Panc1 (cell line): ENCODE measurements around the gene ACTR3. TPM values are rescaled to one million over a fixed set of nuclear protein-coding genes. Genes with fewer than 3 reads are reported as not detected.

Experiments used
- ATAC-seq: fragments of 200-7000 bp; cut with Tn5 transposase; 2 replicates; pipeline ENCODE4 v1.9.1; 2020; ENCODE audit warnings: mild to moderate bottlenecking, moderate library complexity
- BruUV-seq: library from RNA; stranded (reverse); fragments of 400-500 nt; replicated peaks from 2 replicates; lab custom pipeline; 2021; lab: Mats Ljungman, UMichigan
- CTCF ChIA-PET: fragments of 300-600 bp; sonication (Branson Sonifier 250); formaldehyde crosslinking; loops from one replicate; lab custom pipeline; 2022; ENCODE audit warnings: antibody characterized with exemption; lab: Charles Lee
- POLR2A ChIA-PET: fragments of 300-600 bp; sonication (Branson Sonifier 250); formaldehyde crosslinking; loops from one replicate; lab custom pipeline; 2022; ENCODE audit warnings: antibody characterized with exemption; lab: Charles Lee
- DNase-seq: peaks from one replicate; pipeline ENCODE4 v3.0.0-alpha.2; 2010; ENCODE audit warnings: low read depth, low spot score
- H3K27ac ChIP-seq: 2 replicates; pipeline ENCODE4 v1.5.1; 2011; ENCODE audit warnings: mild to moderate bottlenecking, low read length, inconsistent platforms
- H3K27me3 ChIP-seq: fragments of 200-500 bp; sonication (Bioruptor generic); 2 replicates; pipeline ENCODE4 v1.6.0; 2014; ENCODE audit warnings: low read length, inconsistent platforms; ENCODE audit not compliant: control insufficient read depth, insufficient read depth
- H3K36me3 ChIP-seq: fragments of 200-500 bp; sonication (Bioruptor generic); 2 replicates; pipeline ENCODE4 v1.5.1; 2014; ENCODE audit warnings: inconsistent platforms, mild to moderate bottlenecking, low read length, moderate library complexity; ENCODE audit not compliant: control insufficient read depth, insufficient read depth
- H3K4me1 ChIP-seq: 2 replicates; pipeline ENCODE4 v1.5.1; 2011; ENCODE audit warnings: inconsistent platforms, mild to moderate bottlenecking, low read length, moderate library complexity; ENCODE audit not compliant: control insufficient read depth, insufficient read depth
- H3K4me3 ChIP-seq, 2 experiments: 2 replicates each; pipeline ENCODE4 v1.5.1; 2011 to 2012; ENCODE audit warnings: low read depth in 2 of 2, low read length in 2 of 2, mild to moderate bottlenecking in 2 of 2, inconsistent platforms in 1 of 2, moderate library complexity in 1 of 2
- H3K9me3 ChIP-seq: fragments of 200-500 bp; sonication (Bioruptor generic); 2 replicates; pipeline ENCODE4 v1.5.1; 2014; ENCODE audit warnings: low read depth, mild to moderate bottlenecking, inconsistent platforms, low read length, moderate library complexity; ENCODE audit not compliant: control insufficient read depth, insufficient read depth
- POLR2AphosphoS5 ChIP-seq: IDR thresholded peaks from 2 replicates; pipeline ENCODE4 v1.6.1; 2012; ENCODE audit warnings: mild to moderate bottlenecking, low read depth, low read length, moderate library complexity
- SIN3A ChIP-seq: IDR thresholded peaks from 2 replicates; pipeline ENCODE4 v1.6.1; 2012; ENCODE audit warnings: low read depth, mild to moderate bottlenecking, low read length, moderate library complexity, borderline replicate concordance; ENCODE audit not compliant: insufficient read depth
- TCF7L2 ChIP-seq: IDR thresholded peaks from 2 replicates; pipeline ENCODE4 v1.6.1; 2011; ENCODE audit warnings: mild to moderate bottlenecking, low read depth, low read length, inconsistent platforms
- in situ Hi-C: cut with HindIII; loops from 2 replicates; pipeline ENCODE4 v1.10.0; 2016; ENCODE audit warnings: low sequenced_read_pairs, low pct_unique_long_range_greater_than_20kb
- intact Hi-C: fragments of 100-400 bp; cut with micrococcal nuclease; formaldehyde crosslinking; loops from one replicate; pipeline ENCODE4 v1.10.0; 2022; ENCODE audit not compliant: unreplicated experiment
- total RNA-seq: library from RNA; stranded (reverse); gene quantifications from one replicate; pipeline ENCODE4 v1.2.1, GENCODE V29; 2021; ENCODE audit not compliant: unreplicated experiment
- TF ChIP-seq, protein P1 (sequence below): fragments of 450-650 bp; IDR thresholded peaks from 2 replicates; pipeline ENCODE4 v1.5.1; 2017; ENCODE audit warnings: mild to moderate bottlenecking
- TF ChIP-seq, protein P2 (sequence below), 2 experiments: IDR thresholded peaks; 2 replicates each; pipeline ENCODE4 v1.6.1; 2011 to 2012; ENCODE audit warnings: low read depth in 2 of 2, control low read depth in 1 of 2, low read length in 1 of 2, mild to moderate bottlenecking in 1 of 2, moderate library complexity in 1 of 2; ENCODE audit not compliant: insufficient read depth in 1 of 2

Gene ACTR3
- total RNA-seq, 1 experiment from 2014 or later: 347 TPM

DNA sequence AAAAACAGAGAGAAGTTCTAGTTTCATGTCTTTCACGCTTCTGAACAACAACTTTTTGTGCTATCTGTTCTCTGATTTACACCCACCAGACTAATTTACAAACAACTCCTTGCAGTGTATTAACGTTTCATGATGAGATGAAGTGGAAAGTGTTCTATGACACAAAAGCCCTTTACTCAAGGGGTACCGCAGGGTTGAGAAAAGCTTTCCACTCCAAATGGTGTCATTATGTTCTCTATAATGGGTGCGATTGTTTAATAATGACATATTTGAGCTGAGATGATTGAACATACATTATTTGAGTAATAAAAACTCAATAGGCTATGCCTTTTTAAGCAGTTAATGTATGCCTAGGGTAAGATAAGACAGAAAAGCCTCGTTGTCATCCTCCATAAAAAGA, 76.3 kb downstream of the ACTR3 start:
- no peak for TF ChIP-seq POLR2AphosphoS5
- TF ChIP-seq, protein P1, sequence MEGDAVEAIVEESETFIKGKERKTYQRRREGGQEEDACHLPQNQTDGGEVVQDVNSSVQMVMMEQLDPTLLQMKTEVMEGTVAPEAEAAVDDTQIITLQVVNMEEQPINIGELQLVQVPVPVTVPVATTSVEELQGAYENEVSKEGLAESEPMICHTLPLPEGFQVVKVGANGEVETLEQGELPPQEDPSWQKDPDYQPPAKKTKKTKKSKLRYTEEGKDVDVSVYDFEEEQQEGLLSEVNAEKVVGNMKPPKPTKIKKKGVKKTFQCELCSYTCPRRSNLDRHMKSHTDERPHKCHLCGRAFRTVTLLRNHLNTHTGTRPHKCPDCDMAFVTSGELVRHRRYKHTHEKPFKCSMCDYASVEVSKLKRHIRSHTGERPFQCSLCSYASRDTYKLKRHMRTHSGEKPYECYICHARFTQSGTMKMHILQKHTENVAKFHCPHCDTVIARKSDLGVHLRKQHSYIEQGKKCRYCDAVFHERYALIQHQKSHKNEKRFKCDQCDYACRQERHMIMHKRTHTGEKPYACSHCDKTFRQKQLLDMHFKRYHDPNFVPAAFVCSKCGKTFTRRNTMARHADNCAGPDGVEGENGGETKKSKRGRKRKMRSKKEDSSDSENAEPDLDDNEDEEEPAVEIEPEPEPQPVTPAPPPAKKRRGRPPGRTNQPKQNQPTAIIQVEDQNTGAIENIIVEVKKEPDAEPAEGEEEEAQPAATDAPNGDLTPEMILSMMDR: no peak
- TF ChIP-seq TCF7L2: no peak
- no peak for TF ChIP-seq SIN3A
- TF ChIP-seq, protein P2, sequence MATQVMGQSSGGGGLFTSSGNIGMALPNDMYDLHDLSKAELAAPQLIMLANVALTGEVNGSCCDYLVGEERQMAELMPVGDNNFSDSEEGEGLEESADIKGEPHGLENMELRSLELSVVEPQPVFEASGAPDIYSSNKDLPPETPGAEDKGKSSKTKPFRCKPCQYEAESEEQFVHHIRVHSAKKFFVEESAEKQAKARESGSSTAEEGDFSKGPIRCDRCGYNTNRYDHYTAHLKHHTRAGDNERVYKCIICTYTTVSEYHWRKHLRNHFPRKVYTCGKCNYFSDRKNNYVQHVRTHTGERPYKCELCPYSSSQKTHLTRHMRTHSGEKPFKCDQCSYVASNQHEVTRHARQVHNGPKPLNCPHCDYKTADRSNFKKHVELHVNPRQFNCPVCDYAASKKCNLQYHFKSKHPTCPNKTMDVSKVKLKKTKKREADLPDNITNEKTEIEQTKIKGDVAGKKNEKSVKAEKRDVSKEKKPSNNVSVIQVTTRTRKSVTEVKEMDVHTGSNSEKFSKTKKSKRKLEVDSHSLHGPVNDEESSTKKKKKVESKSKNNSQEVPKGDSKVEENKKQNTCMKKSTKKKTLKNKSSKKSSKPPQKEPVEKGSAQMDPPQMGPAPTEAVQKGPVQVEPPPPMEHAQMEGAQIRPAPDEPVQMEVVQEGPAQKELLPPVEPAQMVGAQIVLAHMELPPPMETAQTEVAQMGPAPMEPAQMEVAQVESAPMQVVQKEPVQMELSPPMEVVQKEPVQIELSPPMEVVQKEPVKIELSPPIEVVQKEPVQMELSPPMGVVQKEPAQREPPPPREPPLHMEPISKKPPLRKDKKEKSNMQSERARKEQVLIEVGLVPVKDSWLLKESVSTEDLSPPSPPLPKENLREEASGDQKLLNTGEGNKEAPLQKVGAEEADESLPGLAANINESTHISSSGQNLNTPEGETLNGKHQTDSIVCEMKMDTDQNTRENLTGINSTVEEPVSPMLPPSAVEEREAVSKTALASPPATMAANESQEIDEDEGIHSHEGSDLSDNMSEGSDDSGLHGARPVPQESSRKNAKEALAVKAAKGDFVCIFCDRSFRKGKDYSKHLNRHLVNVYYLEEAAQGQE (IDR thresholded peaks at IDR 0.05; ENCODE audit: insufficient read depth in 1 of 2, low read depth in 2 of 2, low read length in 1 of 2): no peak
- Histone ChIP-seq H3K4me3 (no peak overlapping the region), H3K9me3 (no peaks in the 10 kb centered on the region), H3K27ac (no peak overlapping the region), H3K4me1 (no peaks in the 10 kb centered on the region), H3K36me3 (0 out of 2 replicates have a peak, but pooled peaks cover 3% of the 10 kb centered on the region), H3K27me3 (no peaks in the 10 kb centered on the region)
- CTCF ChIA-PET: no interaction called here
- in situ Hi-C loops: no loop called here
- POLR2A ChIA-PET: no interaction called here
- no TSS peak for BruUV-seq
- DNase-seq (no peak), ATAC-seq (no peak)
- intact Hi-C loops: no loop called here

DNA sequence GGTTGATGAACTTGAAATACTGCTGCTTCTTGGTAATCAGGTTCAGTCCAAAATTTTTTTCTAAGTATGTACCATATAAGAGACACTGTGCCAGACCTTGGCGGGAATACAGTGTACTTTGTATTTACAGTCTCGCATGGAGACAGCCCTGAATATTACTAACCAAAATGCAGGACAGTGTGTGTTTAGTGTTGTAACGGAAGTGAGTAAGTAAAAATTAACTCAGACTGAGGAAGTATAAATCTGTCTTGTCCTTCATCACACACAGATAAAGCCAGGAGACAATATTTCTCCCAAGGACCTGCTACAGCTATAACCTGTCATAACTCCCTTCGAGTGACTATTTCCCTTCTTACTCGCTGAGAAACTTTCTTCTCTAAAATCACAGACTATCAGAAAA, 76.9 kb downstream of the ACTR3 start:
- H3K27ac ChIP-seq: no peak overlapping the region
- 0 out of 2 replicates have a peak, but pooled peaks cover 3% of the 10 kb centered on the region for H3K36me3 ChIP-seq
- no peaks in the 10 kb centered on the region for H3K4me1 ChIP-seq
- H3K9me3 ChIP-seq: no peaks in the 10 kb centered on the region
- ChIA-PET POLR2A (interaction anchor here (0.6 kb wide), 1 partner anchor 1174 kb away, joined by 7 read pairs; no protein-coding TSS in a partner anchor), CTCF (no interaction called here)
- intact Hi-C loops (no loop called here), in situ Hi-C loops (no loop called here)
- no peak overlapping the region for H3K4me3 ChIP-seq
- no peak for ATAC-seq
- BruUV-seq: no TSS peak
- no peak for TF ChIP-seq TCF7L2
- TF ChIP-seq, protein P2 (IDR thresholded peaks at IDR 0.05; ENCODE audit: insufficient read depth in 1 of 2, low read depth in 2 of 2, low read length in 1 of 2): no peak
- TF ChIP-seq, protein P1: no peak
- no peak for TF ChIP-seq POLR2AphosphoS5
- TF ChIP-seq SIN3A: no peak
- DNase-seq: no peak
- H3K27me3 ChIP-seq: no peaks in the 10 kb centered on the region
